ENCODE results near the gene MAL.

DNA sequence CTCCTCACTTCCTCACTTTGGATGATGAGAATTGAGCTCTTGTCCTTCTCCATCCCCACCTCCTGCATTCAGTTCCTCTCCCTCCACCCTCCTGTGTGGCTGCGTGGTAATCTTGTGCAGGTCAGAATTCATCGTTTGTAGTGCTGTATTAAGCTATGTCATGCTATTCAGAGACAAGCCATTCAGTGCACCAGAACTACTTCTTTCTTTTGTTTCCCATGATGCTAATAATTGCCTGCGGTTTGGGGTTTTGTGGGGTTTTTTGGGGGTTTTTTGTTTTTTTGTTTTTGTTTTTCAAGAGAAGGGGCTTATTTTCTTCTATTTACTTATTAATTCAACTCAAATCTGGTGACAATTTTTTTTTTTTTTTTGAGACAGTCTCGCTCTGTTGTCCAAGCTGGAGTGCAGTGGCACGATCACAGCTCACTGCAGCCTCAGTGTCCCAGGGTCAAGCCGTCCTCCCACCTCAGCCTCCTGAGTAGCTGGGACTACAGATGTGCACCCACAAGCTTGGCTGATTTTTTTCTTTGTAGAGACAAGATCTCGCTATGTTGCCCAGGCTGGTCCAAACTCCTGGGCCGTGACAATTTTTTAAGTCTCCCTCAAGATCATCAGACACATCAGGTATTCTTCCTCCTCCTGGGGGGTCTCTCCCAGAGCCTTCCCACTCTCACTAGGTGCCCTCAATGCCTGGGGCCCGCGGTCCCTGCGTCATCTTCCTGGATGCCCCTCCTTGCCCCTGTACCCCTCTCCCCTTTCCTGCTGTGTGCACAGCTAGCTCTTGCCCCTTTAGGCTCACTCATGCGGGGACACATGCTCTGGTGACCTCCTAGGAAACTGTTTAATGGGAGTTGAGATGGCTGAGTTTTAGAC lies 37.8 kb downstream of the MAL start:
- TF ChIP-seq CTCF (conservative IDR thresholded peaks at IDR 0.05; ENCODE audit: low read length) (no peak), EZH2phosphoT487 (IDR thresholded peaks at IDR 0.05; ENCODE audit: borderline replicate concordance) (no peak)
